GM10266 (cell line): Measurements from ENCODE around the gene POLD1.

Experiments used
- DNase-seq: peaks from one replicate; pipeline ENCODE4 v3.0.0; 2012; ENCODE audit errors: extremely low spot score
- TF ChIP-seq, protein P1 (sequence below): IDR thresholded peaks from 2 replicates; pipeline ENCODE4 v1.5.1; 2012; ENCODE audit warnings: mild to moderate bottlenecking, low read depth; ENCODE audit not compliant: control insufficient read depth, insufficient read depth; ENCODE audit errors: missing control alignments

The POLD1 gene

DNA sequence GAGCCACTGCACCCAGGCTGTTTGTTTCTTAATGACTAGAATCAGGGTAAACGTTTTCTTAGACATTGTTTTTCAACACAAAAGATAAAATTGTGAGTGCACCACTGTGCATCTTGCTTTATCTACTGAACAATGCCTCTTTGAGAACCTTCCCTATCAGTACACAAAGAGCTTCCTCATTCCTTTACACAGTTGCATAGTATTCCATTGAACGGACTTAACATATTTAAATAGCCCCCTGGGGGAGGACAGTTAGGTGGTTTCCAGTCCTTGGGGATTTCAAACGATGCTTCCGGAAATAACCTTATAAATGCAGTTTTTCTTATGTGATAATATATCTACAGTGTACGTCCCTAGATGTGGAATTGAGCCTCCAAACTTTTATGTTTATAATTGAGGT, 8.6 kb downstream of the POLD1 start:
- TF ChIP-seq, protein P1, sequence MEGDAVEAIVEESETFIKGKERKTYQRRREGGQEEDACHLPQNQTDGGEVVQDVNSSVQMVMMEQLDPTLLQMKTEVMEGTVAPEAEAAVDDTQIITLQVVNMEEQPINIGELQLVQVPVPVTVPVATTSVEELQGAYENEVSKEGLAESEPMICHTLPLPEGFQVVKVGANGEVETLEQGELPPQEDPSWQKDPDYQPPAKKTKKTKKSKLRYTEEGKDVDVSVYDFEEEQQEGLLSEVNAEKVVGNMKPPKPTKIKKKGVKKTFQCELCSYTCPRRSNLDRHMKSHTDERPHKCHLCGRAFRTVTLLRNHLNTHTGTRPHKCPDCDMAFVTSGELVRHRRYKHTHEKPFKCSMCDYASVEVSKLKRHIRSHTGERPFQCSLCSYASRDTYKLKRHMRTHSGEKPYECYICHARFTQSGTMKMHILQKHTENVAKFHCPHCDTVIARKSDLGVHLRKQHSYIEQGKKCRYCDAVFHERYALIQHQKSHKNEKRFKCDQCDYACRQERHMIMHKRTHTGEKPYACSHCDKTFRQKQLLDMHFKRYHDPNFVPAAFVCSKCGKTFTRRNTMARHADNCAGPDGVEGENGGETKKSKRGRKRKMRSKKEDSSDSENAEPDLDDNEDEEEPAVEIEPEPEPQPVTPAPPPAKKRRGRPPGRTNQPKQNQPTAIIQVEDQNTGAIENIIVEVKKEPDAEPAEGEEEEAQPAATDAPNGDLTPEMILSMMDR, result no peak
- no peak for DNase-seq

DNA sequence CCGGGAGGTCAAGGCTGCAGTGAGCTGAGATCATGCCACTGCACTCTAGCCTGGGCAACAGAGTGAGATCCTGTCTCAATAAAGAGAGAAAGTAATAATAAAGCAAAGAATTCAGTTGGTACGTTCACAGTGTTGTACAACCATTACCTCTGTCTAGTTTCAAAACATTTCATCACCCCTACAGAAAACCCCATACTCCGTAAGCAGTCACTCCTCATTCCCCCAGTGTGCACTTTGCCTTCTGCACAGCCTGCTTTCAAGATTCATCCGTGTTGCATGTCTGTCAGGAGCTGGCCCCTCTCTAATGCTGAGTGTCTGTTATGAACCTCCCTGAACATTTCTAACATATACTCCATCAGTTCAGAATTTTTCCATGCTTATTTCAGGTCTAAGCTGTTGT, 9.4 kb downstream of the POLD1 start:
- DNase-seq, result peak; percentile 4
- TF ChIP-seq, protein P1, result no peak

DNA sequence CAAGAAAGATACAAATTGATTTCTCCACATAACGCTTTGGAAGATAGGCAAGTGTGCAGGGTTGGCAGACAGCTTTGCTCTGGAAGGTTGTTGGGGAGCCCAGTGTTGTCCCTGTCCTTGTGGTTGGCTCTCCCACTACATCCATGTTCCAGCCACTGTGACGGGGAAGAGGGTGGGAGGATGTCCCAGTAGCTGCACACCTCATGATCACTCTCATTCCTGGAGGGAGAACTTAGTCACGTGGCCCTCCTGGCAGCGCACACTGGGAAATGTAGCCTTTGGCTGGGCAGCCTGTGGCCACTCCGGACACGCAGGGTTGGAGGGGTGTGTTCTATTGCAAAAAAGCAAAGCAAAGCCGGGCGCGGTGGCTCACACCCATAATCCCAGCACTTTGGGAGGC, 9.9 kb downstream of the POLD1 start:
- DNase-seq, result peak; percentile 6
- TF ChIP-seq, protein P1, result no peak

DNA sequence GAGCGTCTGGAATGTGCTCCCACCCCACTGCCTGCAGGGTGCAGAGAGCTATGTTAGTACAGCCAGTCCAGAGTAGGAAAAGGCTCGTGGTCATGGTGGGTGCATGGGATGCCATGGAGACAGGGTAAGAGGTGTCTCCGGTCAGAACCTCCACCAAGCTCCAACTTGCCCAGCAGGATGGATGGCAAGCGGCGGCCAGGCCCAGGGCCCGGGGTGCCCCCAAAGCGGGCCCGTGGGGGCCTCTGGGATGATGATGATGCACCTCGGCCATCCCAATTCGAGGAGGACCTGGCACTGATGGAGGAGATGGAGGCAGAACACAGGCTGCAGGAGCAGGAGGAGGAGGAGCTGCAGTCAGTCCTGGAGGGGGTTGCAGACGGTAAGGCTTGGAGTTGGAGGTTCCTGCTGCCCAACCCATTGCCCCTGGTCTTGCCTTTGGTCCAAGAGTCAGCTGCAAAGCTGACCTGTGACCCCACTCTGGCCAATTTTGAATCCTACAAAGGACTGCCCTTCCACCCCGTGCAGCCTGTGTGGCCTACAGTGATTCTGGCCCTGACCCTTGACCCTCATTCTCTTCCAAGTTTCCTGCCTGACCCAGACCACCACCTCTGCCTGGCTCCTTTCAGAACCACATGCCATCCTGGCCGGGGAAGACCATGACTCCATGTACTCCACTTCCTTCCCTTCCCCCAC, 14.7 kb downstream of the POLD1 start:
- TF ChIP-seq, protein P1, result no peak
- no peak for DNase-seq

DNA sequence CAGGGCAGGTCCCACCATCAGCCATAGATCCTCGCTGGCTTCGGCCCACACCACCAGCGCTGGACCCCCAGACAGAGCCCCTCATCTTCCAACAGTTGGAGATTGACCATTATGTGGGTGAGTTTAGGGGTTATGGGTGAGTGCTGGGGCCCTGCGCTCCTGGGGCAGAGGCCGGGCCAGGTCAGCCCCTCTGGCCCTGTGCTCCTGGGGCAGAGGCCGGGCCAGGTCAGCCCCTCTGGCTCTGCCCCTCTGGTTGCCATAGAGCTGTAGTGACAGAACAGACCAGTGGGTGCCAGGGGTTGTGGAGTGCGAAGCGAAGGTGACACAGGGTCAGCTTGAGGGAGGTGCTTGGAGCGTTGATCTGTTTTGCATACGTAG, 15.2 kb downstream of the POLD1 start:
- TF ChIP-seq, protein P1, result no peak
- no peak for DNase-seq

DNA sequence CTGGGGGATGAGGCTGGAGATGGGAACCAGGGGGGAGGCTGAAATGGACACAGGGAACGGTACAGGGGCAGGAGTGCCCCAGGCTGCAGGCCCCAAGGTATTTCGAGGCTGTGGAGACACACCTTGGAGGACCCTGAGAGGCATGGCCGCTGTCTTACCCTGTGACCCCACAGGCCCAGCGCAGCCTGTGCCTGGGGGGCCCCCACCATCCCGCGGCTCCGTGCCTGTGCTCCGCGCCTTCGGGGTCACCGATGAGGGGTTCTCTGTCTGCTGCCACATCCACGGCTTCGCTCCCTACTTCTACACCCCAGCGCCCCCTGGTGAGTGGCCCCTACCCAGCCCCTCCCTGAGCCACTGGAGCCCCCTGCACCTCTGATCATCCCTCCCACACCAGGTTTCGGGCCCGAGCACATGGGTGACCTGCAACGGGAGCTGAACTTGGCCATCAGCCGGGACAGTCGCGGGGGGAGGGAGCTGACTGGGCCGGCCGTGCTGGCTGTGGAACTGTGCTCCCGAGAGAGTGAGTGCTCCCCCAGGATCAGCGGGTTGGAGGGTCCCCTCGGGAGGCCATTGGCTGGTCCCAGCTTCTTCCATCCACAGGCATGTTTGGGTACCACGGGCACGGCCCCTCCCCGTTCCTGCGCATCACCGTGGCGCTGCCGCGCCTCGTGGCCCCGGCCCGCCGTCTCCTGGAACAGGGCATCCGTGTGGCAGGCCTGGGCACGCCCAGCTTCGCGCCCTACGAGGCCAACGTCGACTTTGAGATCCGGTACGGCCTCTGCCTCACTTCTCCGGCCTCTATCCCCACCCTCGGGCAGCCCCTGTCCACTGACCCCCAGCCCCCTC, 17.7 kb downstream of the POLD1 start:
- TF ChIP-seq, protein P1, result peak; percentile 4
- no peak for DNase-seq

DNA sequence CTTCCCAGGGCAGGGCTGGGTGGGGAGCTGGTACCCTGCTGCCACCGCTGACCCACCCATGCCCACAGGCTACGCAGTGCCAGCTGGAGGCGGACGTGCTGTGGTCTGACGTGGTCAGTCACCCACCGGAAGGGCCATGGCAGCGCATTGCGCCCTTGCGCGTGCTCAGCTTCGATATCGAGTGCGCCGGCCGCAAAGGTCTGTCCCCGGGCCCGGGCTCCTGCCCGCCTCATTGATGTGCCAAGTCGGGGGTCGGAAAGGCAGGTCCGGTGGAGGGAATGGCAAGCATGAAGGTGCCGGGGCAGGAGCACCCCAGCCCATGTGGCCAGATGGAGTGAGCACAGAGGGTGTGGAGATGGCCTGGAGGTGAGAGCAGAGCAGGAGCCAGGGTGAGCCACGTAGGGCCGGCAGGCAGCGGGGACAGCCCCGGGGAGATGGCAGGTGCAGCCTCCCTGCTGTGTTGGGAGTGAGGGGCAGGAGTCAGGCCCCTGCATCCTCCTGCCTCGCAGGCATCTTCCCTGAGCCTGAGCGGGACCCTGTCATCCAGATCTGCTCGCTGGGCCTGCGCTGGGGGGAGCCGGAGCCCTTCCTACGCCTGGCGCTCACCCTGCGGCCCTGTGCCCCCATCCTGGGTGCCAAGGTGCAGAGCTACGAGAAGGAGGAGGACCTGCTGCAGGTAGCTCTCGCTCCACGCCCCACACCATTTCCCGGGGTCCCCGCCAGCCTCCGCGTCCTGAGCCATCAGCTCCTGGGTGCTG, 18.6 kb downstream of the POLD1 start:
- no peak for DNase-seq
- TF ChIP-seq, protein P1, result no peak
